ENCODE measurements around the gene FIP1L1. TPM values are rescaled to one million over a fixed set of nuclear protein-coding genes. Genes with fewer than 3 reads are reported as not detected.
A peak's percentile ranks its signal among the peaks of the same experiment; 100 is the strongest.

The FIP1L1 gene
- total RNA-seq, 1 donor from 2014 or later, result 33.2 TPM

DNA sequence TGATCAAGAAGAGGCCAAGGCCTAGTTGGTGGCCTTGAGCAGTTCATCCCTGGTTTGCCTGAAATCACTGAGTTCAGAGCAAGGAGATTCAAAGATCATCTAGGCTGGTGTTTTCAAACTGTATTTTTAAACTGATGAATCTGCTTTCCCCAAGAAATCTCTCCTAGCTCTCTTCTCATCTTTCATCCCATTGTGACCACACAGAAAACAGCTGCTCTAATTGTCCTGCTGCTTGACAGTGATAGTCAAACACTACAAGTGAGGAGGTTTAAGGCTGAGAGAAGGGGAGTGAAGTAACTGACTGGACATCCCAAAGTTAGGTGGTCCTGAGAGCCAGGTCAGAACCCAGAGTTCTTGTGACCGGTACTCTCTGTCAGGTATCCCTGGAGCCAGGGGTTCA, 122.3 kb downstream of the FIP1L1 start:
- no peak for DNase-seq (ENCODE audit: low spot score)

DNA sequence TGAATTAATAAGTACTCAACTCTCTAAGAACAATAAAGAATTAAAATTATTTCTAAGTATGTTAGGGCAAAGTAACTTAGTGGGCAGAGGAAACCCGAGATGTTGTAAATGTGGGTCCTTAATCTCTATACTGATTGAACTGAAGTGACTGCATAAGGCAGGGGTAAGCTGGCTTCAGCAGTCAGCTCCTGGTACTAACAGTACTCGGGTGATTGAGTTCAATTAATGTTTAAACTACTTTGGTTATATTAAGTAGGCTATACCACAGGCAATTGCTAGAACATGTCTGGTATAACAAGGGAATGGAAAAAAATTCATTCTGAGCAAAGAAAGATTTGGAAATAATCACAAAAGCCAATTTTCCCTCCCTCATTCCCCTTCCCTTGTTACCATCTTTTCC, 123.1 kb downstream of the FIP1L1 start:
- DNase-seq (ENCODE audit: low spot score), result no peak

DNA sequence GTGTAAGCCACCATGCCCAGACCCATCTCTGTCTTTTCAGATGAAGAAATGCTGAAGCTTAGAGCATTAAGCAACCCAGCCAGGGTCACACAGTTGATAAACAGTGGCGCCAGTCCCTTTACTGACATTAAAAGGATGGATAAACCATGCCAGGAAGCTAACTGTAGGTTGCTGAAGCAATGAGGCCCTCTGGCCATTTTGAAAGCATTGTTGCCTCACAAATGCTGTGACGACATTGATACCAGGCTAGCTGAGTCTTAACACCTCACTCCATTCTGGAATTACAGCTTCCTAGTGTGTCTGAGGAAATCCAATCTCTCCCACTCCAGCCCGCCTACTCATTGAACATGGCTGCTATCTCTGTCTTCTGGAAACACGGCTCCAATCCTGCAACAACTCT, 124.1 kb downstream of the FIP1L1 start:
- DNase-seq (ENCODE audit: low spot score), result no peak

DNA sequence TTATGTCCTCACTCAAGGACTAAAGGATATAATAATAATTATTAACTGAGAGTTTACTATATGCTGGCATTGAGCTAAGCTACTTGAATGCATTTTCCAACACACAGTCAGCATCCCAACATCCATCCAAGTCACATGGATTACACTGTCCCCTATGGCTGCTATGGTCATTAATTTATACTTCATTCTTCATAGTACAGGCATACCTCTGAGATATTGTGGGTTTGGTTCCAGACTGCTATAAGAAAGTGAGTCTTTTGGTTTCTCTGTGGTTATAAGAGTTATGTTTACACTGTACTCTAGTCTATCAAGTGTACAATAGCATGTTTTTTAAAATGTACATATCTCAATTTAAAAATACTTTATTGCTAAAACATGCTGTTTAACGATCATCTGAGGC, 124.7 kb downstream of the FIP1L1 start:
- DNase-seq (ENCODE audit: low spot score), result no peak

DNA sequence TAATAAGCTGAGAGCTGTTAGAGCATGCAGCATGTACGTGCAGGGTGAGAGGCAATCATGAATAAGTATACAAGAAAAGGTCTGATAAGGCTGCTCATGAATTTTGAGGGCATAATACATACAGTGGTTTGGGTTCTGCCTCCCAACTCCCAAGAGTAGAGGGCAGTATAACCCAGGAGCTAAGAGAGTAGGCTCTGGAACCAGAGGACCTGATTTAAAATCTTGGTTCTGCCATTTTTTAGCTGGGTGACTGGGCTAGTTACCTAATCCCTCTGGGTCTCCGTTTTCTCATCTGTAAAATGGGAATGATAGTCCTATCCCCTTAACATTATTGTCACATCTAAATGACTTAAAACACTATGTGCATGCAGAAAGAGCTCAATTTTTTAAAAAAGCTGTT, 128.5 kb downstream of the FIP1L1 start:
- no peak for DNase-seq (ENCODE audit: low spot score)

DNA sequence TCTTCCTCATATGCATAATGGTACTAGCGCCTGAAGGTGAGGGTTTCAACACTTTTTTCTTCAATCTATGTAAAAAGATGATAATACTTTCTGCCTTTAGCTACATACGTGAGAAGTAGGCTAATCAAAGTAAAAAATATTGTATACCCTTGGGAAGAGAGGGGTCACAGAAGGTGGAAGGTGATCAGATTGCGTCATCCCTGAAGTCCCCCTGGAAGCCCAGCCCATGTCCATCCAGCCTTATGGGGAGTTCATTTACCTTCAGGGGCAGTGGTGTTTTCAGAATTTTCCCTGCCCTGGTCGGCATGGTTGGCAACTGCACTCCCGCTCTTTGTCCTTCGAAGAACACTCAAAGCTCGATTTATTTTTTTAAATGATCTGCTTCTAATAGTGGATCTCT, 129.6 kb downstream of the FIP1L1 start:
- DNase-seq (ENCODE audit: low spot score), result no peak

DNA sequence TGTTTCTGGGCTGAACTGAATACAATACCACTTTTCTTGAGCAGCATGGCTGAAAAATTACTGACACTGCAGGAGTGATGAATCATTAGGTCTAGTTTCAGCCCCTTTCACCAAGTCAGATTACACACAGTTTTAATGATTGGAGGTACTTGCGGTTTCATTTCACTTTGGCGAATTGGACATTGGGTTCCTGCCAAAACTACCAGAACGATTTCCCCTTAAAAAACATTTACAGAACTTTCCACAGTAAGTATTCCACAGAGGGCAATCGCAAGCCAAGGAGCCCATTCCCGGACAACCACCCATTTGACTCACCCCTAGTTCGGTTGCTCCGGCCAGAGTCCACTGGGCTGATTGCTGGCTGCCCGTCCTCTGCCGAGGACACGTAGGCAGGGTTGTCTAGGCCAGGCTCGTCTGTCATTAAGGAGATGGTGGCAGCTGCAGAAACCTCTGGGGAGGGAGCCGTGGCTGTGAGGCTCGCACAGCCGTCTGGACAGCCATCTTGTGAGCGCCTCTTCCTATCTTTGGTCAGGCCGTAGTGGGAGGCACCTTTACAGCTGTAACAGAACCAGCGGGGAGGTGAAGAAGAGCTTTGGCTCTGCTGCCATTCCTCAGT, 130.3 kb downstream of the FIP1L1 start:
- DNase-seq (ENCODE audit: low spot score), result peak; percentile 90

DNA sequence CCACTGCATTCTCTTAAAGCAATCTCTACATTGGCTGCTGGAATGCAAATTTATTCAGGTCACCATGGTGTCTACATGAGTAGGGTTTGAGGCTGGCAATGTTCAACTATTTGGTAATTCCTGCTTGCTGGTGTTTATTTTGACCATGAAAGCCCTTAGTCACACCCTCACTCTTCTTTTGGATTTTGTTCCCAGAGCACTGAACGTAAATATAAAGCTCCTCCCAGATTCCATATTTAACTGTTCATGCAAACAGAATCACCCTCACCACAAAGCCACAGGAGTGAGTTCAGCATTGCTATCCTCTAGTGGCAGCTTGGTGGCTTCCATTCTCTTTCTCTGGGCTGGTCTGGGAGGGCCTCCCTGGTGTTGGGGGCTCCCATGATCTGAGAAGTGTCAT, 131.0 kb downstream of the FIP1L1 start:
- no peak for DNase-seq (ENCODE audit: low spot score)

DNA sequence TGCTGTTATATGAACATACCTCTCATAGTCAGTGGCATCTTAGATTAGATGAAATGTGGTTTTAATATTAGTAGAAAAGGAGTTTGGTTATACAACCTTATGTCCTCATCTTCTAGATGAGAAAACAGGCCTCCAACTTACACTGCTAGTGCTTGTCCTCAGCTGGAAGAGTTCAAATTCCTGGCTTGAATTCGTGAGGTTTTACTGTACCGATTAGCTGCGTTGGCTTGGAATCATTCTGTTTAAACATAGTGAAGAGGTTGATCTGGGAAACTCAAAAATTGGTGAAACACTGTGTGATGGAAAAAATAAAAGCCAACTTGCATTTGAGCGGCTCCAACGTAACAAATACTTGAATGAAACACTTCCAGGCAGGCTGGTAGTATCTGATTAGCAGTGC, 132.9 kb downstream of the FIP1L1 start:
- no peak for DNase-seq (ENCODE audit: low spot score)

Other genes starting within 250 kb of the FIP1L1 start
- gene SCFD2, start 11.6 kb upstream of the FIP1L1 start, total RNA-seq, result 23.3 TPM
- 20.7 TPM for gene LNX1, start 213.8 kb downstream of the FIP1L1 start, total RNA-seq

Measured in mesenteric fat pad (tissue), 1 donor.